Chondrocyte (in vitro differentiated cells): Measurements from ENCODE around the gene PIEZO2. TPM values are rescaled to one million over a fixed set of nuclear protein-coding genes. Genes with fewer than 3 reads are reported as not detected.
A peak's percentile ranks its signal among the peaks of the same experiment; 100 is the strongest.

Experiments used
- DNase-seq: peaks from one replicate; pipeline ENCODE4 v3.0.0; 2021; ENCODE audit warnings: mixed read lengths, low spot score
- H3K27ac Mint-ChIP-seq: one replicate; pipeline ENCODE4 v1.8.0; 2021; ENCODE audit warnings: mild to moderate bottlenecking, moderate library complexity, mixed read lengths; ENCODE audit not compliant: unreplicated experiment
- H3K27me3 Mint-ChIP-seq: 2 replicates; pipeline ENCODE4 v1.8.0; 2021; ENCODE audit warnings: low read depth, mixed read lengths
- H3K36me3 Mint-ChIP-seq: 2 replicates; pipeline ENCODE4 v1.8.0; 2021; ENCODE audit warnings: low read depth, mixed read lengths
- H3K4me1 Mint-ChIP-seq: 2 replicates; pipeline ENCODE4 v1.8.0; 2021; ENCODE audit warnings: low read depth, mild to moderate bottlenecking, mixed read lengths
- H3K4me3 Mint-ChIP-seq: one replicate; pipeline ENCODE4 v1.8.0; 2021; ENCODE audit warnings: mild to moderate bottlenecking, moderate library complexity, mixed read lengths; ENCODE audit not compliant: unreplicated experiment
- H3K9me3 Mint-ChIP-seq: 2 replicates; pipeline ENCODE4 v1.8.0; 2021; ENCODE audit warnings: low read depth, mixed read lengths
- CTCF ChIP-seq: fragments of 200-600 bp; sonication (generic); IDR thresholded peaks from 2 replicates; pipeline ENCODE4 v1.5.0; 2021; ENCODE audit warnings: antibody characterized with exemption, mild to moderate bottlenecking, moderate library complexity
- total RNA-seq: library from RNA; stranded (reverse); gene quantifications from 3 replicates; pipeline ENCODE4 v1.2.1, GENCODE V29; 2021

PIEZO2 gene
- total RNA-seq, 1 donor from 2014 or later: 142 TPM

GRCh38 chr18:10863026-10863425, 286.3 kb downstream of the PIEZO2 start:
- no peak for TF ChIP-seq CTCF
- Mint-ChIP-seq H3K36me3 (peaks cover 16% of the 10 kb centered on the region), H3K4me1 (peaks cover 34% of the 10 kb centered on the region), H3K9me3 (no peaks in the 10 kb centered on the region), H3K27ac (no peak overlapping the region), H3K27me3 (no peaks in the 10 kb centered on the region), H3K4me3 (no peak overlapping the region)
- no peak for DNase-seq

- no peaks in the 10 kb centered on the region for H3K27me3 Mint-ChIP-seq
- no peak for TF ChIP-seq CTCF
- H3K4me3 Mint-ChIP-seq: no peak overlapping the region
- peaks cover 16% of the 10 kb centered on the region for H3K36me3 Mint-ChIP-seq
- no peak for DNase-seq
- peak overlapping the region; percentile 50 for H3K27ac Mint-ChIP-seq
- H3K4me1 Mint-ChIP-seq: peaks cover 34% of the 10 kb centered on the region
- no peaks in the 10 kb centered on the region for H3K9me3 Mint-ChIP-seq
Measured at GRCh38 chr18:10860928-10861327, 288.4 kb downstream of the PIEZO2 start.

GRCh38 chr18:10860382-10860781, 289.0 kb downstream of the PIEZO2 start:
- Mint-ChIP-seq H3K4me1 (peaks cover 34% of the 10 kb centered on the region), H3K4me3 (no peak overlapping the region), H3K27me3 (no peaks in the 10 kb centered on the region), H3K9me3 (no peaks in the 10 kb centered on the region), H3K36me3 (peaks cover 12% of the 10 kb centered on the region), H3K27ac (peak overlapping the region; percentile 34)
- DNase-seq: no peak
- TF ChIP-seq CTCF: no peak

GRCh38 chr18:10858477-10858876, 290.9 kb downstream of the PIEZO2 start:
- no peaks in the 10 kb centered on the region for H3K9me3 Mint-ChIP-seq
- TF ChIP-seq CTCF: no peak
- H3K4me1 Mint-ChIP-seq: peaks cover 27% of the 10 kb centered on the region
- no peaks in the 10 kb centered on the region for H3K27me3 Mint-ChIP-seq
- no peak for DNase-seq
- peaks cover 18% of the 10 kb centered on the region for H3K36me3 Mint-ChIP-seq
- H3K4me3 Mint-ChIP-seq: no peak overlapping the region
- H3K27ac Mint-ChIP-seq: no peak overlapping the region

- Mint-ChIP-seq H3K36me3 (peaks cover 19% of the 10 kb centered on the region), H3K4me1 (peaks cover 35% of the 10 kb centered on the region), H3K4me3 (no peak overlapping the region), H3K9me3 (no peaks in the 10 kb centered on the region), H3K27ac (no peak overlapping the region), H3K27me3 (no peaks in the 10 kb centered on the region)
- no peak for DNase-seq
- TF ChIP-seq CTCF: no peak
Measured at GRCh38 chr18:10856132-10856531, 293.2 kb downstream of the PIEZO2 start.
